Kidney epithelial cell (primary cell): ENCODE data around the gene SPANXN5. TPM values are rescaled to one million over a fixed set of nuclear protein-coding genes. Genes with fewer than 3 reads are reported as not detected.
"Not testable (repeated sequence)": the region's sequence is repeated elsewhere in the genome, so short reads cannot be mapped to it uniquely, and the experiment has no call there.

Experiments used
- DNase-seq: peaks from one replicate; pipeline ENCODE4 v3.0.0-alpha.2; 2010; ENCODE audit warnings: low read depth
- H3K27me3 ChIP-seq: 2 replicates; pipeline ENCODE4 v1.6.0; 2011; ENCODE audit warnings: low read length; ENCODE audit not compliant: control insufficient read depth, insufficient read depth
- H3K36me3 ChIP-seq: 2 replicates; pipeline ENCODE4 v1.5.1; 2011; ENCODE audit warnings: low read length; ENCODE audit not compliant: control insufficient read depth, insufficient read depth
- H3K4me3 ChIP-seq: 2 replicates; pipeline ENCODE4 v1.5.1; 2011; ENCODE audit warnings: low read depth, mild to moderate bottlenecking, control low read depth, low read length
- total RNA-seq: library from RNA; depleted of rRNA; stranded (reverse); fragments of >200 nt; gene quantifications from 2 replicates; pipeline ENCODE4 v1.2.3, GENCODE V29; 2015
- TF ChIP-seq, protein P1 (sequence below): IDR thresholded peaks from 2 replicates; pipeline ENCODE4 v1.5.1; 2011; ENCODE audit warnings: mild to moderate bottlenecking, moderate library complexity, low read length, control low read depth, inconsistent platforms; ENCODE audit not compliant: insufficient read depth, poor library complexity, severe bottlenecking

Gene SPANXN5, protein sequence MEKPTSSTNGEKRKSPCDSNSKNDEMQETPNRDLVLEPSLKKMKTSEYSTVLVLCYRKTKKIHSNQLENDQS
- total RNA-seq: 0.14 TPM in 1 of 2 replicates, not detected in the other

DNA sequence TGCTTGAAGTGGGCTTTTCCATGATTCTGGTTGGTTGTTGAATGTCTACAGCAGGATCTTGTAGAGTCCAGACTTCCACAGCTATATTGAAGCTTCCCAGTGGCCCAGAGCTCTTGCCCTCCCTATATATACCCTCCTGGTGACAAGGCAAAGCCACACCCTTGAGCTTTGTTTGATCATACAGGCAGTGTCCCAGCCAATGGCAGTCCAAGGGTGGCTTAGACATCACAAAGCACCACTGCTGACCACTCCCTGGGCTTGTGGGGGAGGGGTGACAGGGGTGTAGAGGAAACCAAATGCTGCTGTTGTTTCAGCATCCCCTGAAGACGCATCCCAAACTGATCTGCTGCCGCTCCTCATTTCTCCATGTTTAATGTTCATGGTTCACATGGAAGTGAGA is at the start of gene SPANXN5:
Gene SPANXN5 (minus strand): TSS at position 101 of the 400 bp plus-strand sequence. CDS start 79 bp downstream, at position 22.
- H3K36me3 ChIP-seq, H3K4me3 ChIP-seq, DNase-seq, H3K27me3 ChIP-seq: not testable (repeated sequence)

DNA sequence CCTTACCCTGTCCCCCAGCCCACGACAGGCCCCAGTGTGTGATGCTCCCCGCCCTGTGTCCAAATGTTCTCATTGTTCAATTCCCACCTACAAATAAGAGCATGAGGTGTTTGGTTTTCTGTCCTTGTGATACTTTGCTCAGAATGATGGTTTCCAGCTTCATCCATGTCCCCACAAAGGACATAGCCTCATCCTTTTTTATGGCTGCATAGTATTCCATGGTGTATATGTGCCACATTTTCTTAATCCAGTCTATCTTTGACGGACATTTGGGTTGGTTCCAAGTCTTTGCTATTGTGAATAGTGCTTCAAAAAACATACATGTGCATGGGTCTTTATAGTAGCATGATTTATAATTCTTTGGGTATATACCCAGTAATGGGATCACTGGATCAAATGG is 46.4 kb upstream of the SPANXN5 start:
- H3K36me3 ChIP-seq, DNase-seq, H3K4me3 ChIP-seq, H3K27me3 ChIP-seq: not testable (repeated sequence)

DNA sequence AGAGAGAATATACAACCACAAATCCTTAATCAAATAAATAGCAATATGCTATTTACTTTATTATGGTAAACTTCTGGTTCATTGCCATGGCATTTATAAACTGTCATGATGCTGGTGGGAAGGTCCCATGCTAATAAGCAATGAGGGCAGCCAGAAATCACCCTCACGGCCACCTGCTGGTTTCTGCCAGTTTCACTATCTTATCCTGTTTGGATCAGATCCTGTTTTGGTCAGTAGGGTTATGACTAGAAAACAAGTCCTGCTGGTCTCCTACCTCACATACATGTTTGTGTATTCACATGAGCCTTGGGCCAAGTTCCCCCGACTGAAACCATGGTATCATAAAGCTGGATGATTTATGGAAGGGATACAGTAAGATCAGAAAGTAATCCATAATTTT is 41.9 kb upstream of the SPANXN5 start:
- Histone ChIP-seq H3K27me3 (no peaks in the 10 kb centered on the region), H3K4me3 (no peak overlapping the region), H3K36me3 (no peaks in the 10 kb centered on the region)
- DNase-seq: no peak
- TF ChIP-seq, protein P1, sequence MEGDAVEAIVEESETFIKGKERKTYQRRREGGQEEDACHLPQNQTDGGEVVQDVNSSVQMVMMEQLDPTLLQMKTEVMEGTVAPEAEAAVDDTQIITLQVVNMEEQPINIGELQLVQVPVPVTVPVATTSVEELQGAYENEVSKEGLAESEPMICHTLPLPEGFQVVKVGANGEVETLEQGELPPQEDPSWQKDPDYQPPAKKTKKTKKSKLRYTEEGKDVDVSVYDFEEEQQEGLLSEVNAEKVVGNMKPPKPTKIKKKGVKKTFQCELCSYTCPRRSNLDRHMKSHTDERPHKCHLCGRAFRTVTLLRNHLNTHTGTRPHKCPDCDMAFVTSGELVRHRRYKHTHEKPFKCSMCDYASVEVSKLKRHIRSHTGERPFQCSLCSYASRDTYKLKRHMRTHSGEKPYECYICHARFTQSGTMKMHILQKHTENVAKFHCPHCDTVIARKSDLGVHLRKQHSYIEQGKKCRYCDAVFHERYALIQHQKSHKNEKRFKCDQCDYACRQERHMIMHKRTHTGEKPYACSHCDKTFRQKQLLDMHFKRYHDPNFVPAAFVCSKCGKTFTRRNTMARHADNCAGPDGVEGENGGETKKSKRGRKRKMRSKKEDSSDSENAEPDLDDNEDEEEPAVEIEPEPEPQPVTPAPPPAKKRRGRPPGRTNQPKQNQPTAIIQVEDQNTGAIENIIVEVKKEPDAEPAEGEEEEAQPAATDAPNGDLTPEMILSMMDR: no peak

DNA sequence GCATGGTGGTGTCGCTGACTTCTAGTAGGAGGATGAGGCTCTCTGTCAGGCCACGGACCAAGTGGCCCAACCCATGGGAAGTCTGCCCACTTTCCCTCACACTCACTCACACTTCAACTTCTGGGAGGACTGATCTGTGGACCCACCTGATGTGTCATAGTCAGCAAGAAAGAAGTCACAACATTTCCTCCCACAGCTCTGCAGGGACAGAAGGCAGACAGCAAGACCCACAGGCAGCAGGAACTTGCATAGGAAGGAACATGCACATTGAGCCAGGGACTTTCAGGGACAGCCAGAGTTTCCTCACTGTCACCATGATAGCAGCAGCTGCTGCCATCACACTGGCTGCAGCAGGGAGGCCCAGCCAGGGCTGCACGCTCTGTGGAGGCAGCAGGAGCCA is 33.3 kb upstream of the SPANXN5 start:
- no peak overlapping the region for H3K4me3 ChIP-seq
- H3K27me3 ChIP-seq: no peaks in the 10 kb centered on the region
- TF ChIP-seq, protein P1: no peak
- no peaks in the 10 kb centered on the region for H3K36me3 ChIP-seq
- no peak for DNase-seq

DNA sequence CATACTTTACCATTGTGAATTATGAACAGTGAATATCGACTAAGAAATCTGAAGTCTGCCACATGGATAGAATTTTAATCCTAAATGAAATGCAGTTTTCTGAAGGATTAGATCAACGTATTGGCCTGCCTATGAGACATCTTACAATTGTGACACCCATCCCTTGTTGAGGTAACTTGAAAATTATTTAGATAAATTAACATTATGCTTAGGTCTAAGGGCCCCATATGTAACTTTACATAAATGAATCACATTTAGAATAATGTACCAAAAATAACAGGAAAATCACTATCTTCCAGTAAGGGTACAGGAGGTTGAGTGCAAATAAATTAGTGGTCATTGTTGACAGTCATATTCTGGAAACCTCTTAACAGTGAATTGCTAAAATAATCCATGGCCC is 27.4 kb upstream of the SPANXN5 start:
- H3K36me3 ChIP-seq: no peaks in the 10 kb centered on the region
- TF ChIP-seq, protein P1: no peak
- no peak for DNase-seq

DNA sequence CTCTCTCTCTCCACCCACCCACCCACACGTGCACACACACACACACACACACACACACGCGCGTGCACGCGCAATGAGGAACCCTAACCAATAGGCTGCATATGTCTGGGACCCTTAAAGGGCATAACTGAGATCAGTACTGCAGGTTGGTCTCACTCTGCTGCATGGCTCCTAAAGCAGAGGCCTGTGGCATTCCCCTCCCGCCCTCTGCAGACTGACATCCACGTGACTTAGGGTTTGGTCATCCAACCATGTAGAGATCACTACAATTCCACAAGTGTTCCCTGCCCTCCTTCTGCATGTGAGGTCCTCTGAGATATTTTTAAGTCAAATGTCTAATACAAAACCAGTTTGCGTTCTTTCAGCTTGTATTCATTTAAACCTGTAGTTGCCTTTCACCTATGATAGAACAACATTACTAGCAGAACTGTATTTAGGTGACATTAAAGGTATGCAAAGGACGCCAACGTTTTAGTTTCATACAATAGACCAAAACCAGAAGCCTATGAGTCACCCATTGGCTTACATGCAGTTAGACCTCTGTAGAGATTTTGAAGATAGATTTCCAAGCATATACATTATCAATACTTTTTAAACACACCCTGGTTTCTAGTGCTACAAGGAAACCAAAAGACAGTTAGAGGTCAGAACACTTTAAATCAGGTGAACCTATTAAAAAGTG is 24.0 kb upstream of the SPANXN5 start:
- Histone ChIP-seq H3K36me3 (no peaks in the 10 kb centered on the region), H3K4me3 (no peak overlapping the region), H3K27me3 (no peaks in the 10 kb centered on the region)
- DNase-seq: no peak
- TF ChIP-seq, protein P1: no peak

More for the DNA sequence above, 27.4 kb upstream of the SPANXN5 start:
- H3K4me3 ChIP-seq: no peak overlapping the region
- H3K27me3 ChIP-seq: no peaks in the 10 kb centered on the region

DNA sequence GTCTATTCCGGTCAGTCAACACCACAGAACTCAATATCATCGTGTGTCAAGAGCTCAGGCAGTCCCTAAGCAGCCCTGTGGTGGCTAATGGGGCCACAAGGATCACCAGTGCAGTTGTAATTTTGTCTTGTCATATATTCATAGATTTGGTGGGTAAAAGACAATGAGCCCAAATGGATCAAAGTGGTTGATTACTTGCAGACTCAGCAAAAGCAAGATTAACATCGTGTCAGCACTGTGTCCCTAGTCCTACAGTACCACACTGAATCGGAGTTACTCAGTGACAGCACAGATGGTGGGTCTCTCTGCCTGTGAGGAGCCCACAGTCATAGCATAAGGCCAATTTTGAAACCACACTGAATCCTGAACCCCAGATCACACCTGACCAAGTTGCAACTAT is 22.6 kb upstream of the SPANXN5 start:
- H3K36me3 ChIP-seq: no peaks in the 10 kb centered on the region
- no peak for DNase-seq
- H3K27me3 ChIP-seq: no peaks in the 10 kb centered on the region
- TF ChIP-seq, protein P1: no peak
- H3K4me3 ChIP-seq: no peak overlapping the region
